Gastroesophageal sphincter (tissue), 4 donors: ENCODE data around the gene DPH6. TPM values are rescaled to one million over a fixed set of nuclear protein-coding genes. Genes with fewer than 3 reads are reported as not detected.

ENCODE experiments used
- ATAC-seq: fragments of 150-250 bp; one replicate; pipeline ENCODE4 v1.9.1; 2016; ENCODE audit warnings: mild to moderate bottlenecking, moderate library complexity
- H3K27ac ChIP-seq, 4 donors: fragments of 200-600 bp; sonication (generic) in 3 of 4; 1 replicate in 3 of 4; 2 replicates in 1 of 4; pipeline ENCODE4 v1.5.1; 2016 to 2019
- H3K27me3 ChIP-seq: fragments of 200-600 bp; sonication (generic); one replicate; pipeline ENCODE4 v1.5.1; 2019
- H3K36me3 ChIP-seq, 2 donors: fragments of 200-600 bp; sonication (generic); one replicate each; pipeline ENCODE4 v1.5.1; 2019; ENCODE audit warnings: control low read depth in 1 of 2
- H3K4me1 ChIP-seq, 3 donors: fragments of 200-600 bp; sonication (generic); 1 replicate in 2 of 3; 2 replicates in 1 of 3; pipeline ENCODE4 v1.5.1; 2016 to 2019; ENCODE audit warnings: control low read depth in 2 of 3
- H3K4me3 ChIP-seq, 2 donors: fragments of 200-600 bp; sonication (generic); one replicate each; pipeline ENCODE4 v1.5.1; 2019; ENCODE audit warnings: mild to moderate bottlenecking in 1 of 2, moderate library complexity in 1 of 2
- H3K9me3 ChIP-seq, 3 donors: fragments of 200-600 bp; sonication (generic); one replicate each; pipeline ENCODE4 v1.5.1; 2017 to 2019; ENCODE audit warnings: control low read depth in 2 of 3
- EP300 ChIP-seq: sonication (generic); formaldehyde crosslinking; IDR thresholded peaks from one replicate; pipeline ENCODE4 v1.6.1; 2017; ENCODE audit warnings: antibody characterized with exemption, mild to moderate bottlenecking
- POLR2A ChIP-seq, 2 donors: fragments of 450-650 bp; IDR thresholded peaks; one replicate each; pipeline ENCODE4 v1.6.1; 2017; ENCODE audit warnings: antibody characterized with exemption in 2 of 2, mild to moderate bottlenecking in 2 of 2, moderate library complexity in 1 of 2
- POLR2AphosphoS5 ChIP-seq: sonication (generic); formaldehyde crosslinking; IDR thresholded peaks from one replicate; pipeline ENCODE4 v1.6.1; 2017; ENCODE audit warnings: antibody characterized with exemption
- WGBS, 2 donors: methylation state at CpG; one replicate each; pipeline ENCODE4 v1.1.5; 2018; ENCODE audit warnings: low coverage in 1 of 2; 5-methylcytosine and 5-hydroxymethylcytosine counted together
- total RNA-seq, 4 donors: library from RNA; depleted of rRNA; stranded (reverse); fragments of >200 nt; gene quantifications; one replicate each; pipeline ENCODE4 v1.1.0, GENCODE V29; 2016
- TF ChIP-seq, protein P1 (sequence below), 4 experiments: fragments of 200-600 bp in 2 of 4; fragments of 450-650 bp in 2 of 4; sonication (generic) in 1 of 4; IDR thresholded peaks; one replicate each; pipeline ENCODE4 v1.5.1; 2017 to 2019; ENCODE audit warnings: antibody characterized with exemption in 4 of 4, mild to moderate bottlenecking in 2 of 4, moderate library complexity in 2 of 4

The DPH6 gene
- total RNA-seq, 4 donors from 2014 or later, result 5.4 to 46.2 (median 17.7) TPM

DNA sequence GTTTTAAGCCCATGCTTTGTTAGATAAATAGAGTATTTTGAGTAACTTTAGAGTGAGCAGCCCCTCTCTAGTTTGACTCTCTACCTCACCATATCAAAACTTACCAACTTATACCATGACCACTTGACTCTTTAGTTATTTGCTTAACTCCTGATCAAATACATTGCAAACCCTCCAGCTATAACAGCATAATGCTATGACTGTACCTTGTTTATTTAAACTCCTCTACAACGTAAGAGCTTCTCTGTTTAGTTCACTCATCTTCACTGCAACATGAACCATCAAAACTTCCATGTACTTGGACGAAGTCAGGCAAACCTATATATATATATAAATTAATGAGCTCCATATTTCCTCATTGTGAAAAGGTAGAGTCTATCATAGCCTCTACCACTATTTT lies 218.2 kb downstream of the DPH6 start:
- H3K27me3 ChIP-seq, result no peaks in the 10 kb centered on the region
- ATAC-seq, result no peak
- H3K9me3 ChIP-seq, result no peaks in the 10 kb centered on the region
- 62 to 90% methylated on average over 2 of the region's 2 CpGs for WGBS, 2 donors
- no peaks in the 10 kb centered on the region for H3K4me1 ChIP-seq
- H3K27ac ChIP-seq, result no peak overlapping the region
- no peak overlapping the region for H3K4me3 ChIP-seq
- no peaks in the 10 kb centered on the region for H3K36me3 ChIP-seq
- TF ChIP-seq POLR2AphosphoS5, result no peak
- TF ChIP-seq EP300, result no peak
- TF ChIP-seq POLR2A (IDR thresholded peaks at IDR 0.05), result no peak
- TF ChIP-seq, protein P1, sequence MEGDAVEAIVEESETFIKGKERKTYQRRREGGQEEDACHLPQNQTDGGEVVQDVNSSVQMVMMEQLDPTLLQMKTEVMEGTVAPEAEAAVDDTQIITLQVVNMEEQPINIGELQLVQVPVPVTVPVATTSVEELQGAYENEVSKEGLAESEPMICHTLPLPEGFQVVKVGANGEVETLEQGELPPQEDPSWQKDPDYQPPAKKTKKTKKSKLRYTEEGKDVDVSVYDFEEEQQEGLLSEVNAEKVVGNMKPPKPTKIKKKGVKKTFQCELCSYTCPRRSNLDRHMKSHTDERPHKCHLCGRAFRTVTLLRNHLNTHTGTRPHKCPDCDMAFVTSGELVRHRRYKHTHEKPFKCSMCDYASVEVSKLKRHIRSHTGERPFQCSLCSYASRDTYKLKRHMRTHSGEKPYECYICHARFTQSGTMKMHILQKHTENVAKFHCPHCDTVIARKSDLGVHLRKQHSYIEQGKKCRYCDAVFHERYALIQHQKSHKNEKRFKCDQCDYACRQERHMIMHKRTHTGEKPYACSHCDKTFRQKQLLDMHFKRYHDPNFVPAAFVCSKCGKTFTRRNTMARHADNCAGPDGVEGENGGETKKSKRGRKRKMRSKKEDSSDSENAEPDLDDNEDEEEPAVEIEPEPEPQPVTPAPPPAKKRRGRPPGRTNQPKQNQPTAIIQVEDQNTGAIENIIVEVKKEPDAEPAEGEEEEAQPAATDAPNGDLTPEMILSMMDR (IDR thresholded peaks at IDR 0.05), result no peak

DNA sequence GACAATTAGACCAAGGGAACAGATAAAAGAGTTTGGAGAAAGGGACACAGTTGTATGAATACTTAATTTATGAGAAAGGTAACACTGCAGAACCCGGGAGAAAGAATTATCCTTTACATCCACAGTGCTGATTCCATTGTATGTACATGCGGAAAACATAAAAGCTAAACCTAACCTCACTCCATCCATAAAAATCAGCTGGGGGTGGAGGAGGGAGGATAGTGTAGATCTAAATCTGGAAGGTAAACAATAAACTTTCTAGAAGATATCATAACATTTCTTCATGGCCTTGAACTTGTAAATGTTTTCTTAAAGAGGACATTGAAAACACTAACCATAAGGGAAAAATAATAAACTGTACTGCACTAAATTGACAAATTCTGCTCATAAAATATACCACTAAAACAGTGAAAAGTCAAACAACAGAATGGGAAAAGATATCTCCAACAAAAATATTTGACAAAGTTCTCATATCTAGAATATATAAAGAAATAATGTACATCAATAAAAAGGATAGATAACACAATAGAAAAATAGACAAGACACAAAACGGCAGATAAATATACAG lies 220.5 kb downstream of the DPH6 start:
- H3K36me3 ChIP-seq, result no peaks in the 10 kb centered on the region
- no peak overlapping the region for H3K4me3 ChIP-seq
- no peak for ATAC-seq
- H3K27ac ChIP-seq, result no peak overlapping the region
- no peaks in the 10 kb centered on the region for H3K27me3 ChIP-seq
- no peaks in the 10 kb centered on the region for H3K4me1 ChIP-seq
- 78 to 80% methylated on average over 3 of the region's 3 CpGs for WGBS, 2 donors
- H3K9me3 ChIP-seq, result no peaks in the 10 kb centered on the region
- TF ChIP-seq POLR2AphosphoS5, result no peak
- no peak for TF ChIP-seq POLR2A (IDR thresholded peaks at IDR 0.05)
- TF ChIP-seq, protein P1 (IDR thresholded peaks at IDR 0.05), result no peak
- TF ChIP-seq EP300, result no peak

DNA sequence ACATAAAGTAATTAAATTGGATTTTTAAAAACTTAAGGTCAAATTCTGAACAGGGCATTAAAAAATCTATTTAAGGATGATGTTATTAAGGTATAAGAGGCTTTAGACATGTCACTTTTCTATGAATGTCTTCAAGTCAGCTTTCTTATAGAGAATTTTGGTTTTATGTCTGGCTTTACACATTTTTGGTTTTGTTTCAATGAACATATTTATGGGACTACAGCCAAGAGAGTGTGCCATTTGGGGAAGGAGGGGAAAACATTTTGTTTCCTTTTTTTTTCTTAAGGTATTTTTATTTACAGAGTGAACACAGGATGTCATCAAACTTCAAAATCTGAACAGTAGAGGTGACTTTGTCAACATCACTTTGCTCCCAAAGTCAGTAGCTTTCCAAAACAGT lies 222.8 kb downstream of the DPH6 start:
- no peak for ATAC-seq
- H3K36me3 ChIP-seq, result no peaks in the 10 kb centered on the region
- no peaks in the 10 kb centered on the region for H3K9me3 ChIP-seq
- H3K27me3 ChIP-seq, result no peaks in the 10 kb centered on the region
- no peak overlapping the region for H3K4me3 ChIP-seq
- H3K4me1 ChIP-seq, result no peaks in the 10 kb centered on the region
- TF ChIP-seq EP300 (no peak), POLR2A (IDR thresholded peaks at IDR 0.05) (no peak), POLR2AphosphoS5 (no peak)
- TF ChIP-seq, protein P1 (IDR thresholded peaks at IDR 0.05), result no peak
- H3K27ac ChIP-seq, result no peak overlapping the region

DNA sequence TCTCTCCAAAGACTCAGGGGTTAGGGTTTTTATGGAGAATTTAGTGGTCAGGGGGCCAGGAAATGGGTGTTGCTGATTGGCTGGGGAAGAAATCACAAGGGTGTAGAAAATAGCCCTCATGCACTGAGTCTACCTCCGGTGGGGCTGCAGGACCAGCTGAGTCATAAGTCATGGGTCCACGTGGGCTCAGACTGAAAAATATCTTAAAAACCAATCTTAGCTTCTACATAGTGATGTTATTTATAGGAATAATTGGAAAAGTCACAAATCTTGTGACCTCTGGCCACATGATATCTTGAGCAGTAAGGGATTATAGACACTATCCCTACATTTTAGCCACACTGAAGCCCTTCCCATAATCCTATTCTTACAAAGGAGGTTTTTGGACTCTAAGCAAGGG lies 224.0 kb downstream of the DPH6 start:
- ATAC-seq, result no peak
- Histone ChIP-seq H3K27ac (no peak overlapping the region), H3K36me3 (no peaks in the 10 kb centered on the region), H3K4me3 (no peak overlapping the region), H3K27me3 (no peaks in the 10 kb centered on the region), H3K9me3 (no peaks in the 10 kb centered on the region), H3K4me1 (no peaks in the 10 kb centered on the region)
- no peak for TF ChIP-seq POLR2A (IDR thresholded peaks at IDR 0.05)
- TF ChIP-seq, protein P1 (IDR thresholded peaks at IDR 0.05), result no peak
- no peak for TF ChIP-seq EP300
- no peak for TF ChIP-seq POLR2AphosphoS5
- WGBS, 2 donors, result 83 to 100% methylated on average over 2 of the region's 2 CpGs

DNA sequence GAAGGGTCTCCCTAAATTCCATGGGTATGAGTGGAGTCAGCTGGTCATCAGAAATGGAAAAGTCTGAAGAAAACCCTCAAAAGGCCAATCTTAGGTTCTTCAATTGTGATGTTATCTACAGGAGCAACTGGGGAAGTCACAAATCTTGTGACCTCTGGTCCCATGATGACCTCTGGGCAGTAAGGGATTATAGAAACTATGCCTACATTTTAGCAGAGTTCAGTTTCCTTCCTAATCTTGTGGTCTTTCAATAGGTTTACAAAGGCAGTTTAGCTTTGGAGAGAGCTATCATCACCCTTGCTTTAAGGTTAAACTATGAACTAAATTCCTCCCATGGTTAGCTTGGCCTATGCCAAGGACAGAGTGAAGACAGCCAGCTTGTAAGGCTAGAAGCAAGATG lies 225.1 kb downstream of the DPH6 start:
- H3K27me3 ChIP-seq, result no peaks in the 10 kb centered on the region
- no peak for ATAC-seq
- H3K36me3 ChIP-seq, result no peaks in the 10 kb centered on the region
- no peaks in the 10 kb centered on the region for H3K4me1 ChIP-seq
- no peak overlapping the region for H3K27ac ChIP-seq
- no peak overlapping the region for H3K4me3 ChIP-seq
- H3K9me3 ChIP-seq, result no peaks in the 10 kb centered on the region
- TF ChIP-seq POLR2AphosphoS5 (no peak), POLR2A (IDR thresholded peaks at IDR 0.05) (no peak), EP300 (no peak)
- TF ChIP-seq, protein P1 (IDR thresholded peaks at IDR 0.05), result no peak
